Activated CD8-positive, alpha-beta memory T cell treated with anti-CD3 and anti-CD28 coated beads for 36 hours (primary cell): ENCODE data around the gene ATP8B4. TPM values are rescaled to one million over a fixed set of nuclear protein-coding genes. Genes with fewer than 3 reads are reported as not detected.
"Not testable (repeated sequence)": the region's sequence is repeated elsewhere in the genome, so short reads cannot be mapped to it uniquely, and the experiment has no call there.

ENCODE experiments used
- CTCF ChIA-PET: fragments of 350-600 bp; sonication (Branson Sonifier 250); formaldehyde crosslinking; loops from one replicate; lab custom pipeline; 2021; ENCODE audit warnings: antibody characterized with exemption; lab: Charles Lee
- POLR2A ChIA-PET: fragments of 350-600 bp; sonication (Branson Sonifier 250); formaldehyde crosslinking; loops from one replicate; lab custom pipeline; 2021; ENCODE audit warnings: antibody characterized with exemption; lab: Charles Lee
- total RNA-seq, 2 experiments: library from RNA; stranded (reverse); gene quantifications; one replicate each; pipeline ENCODE4 v1.2.3, GENCODE V29; 2021

Gene ATP8B4
- total RNA-seq, result 10 to 100 TPM; 15.9 to 16.3 TPM

- CTCF ChIA-PET, result interaction anchor here (0.6 kb wide), 1 partner anchor 63 kb away, joined by 3 read pairs; no protein-coding TSS in a partner anchor
- POLR2A ChIA-PET, result no interaction called here
These were observed at the start of gene ATP8B4 for GRCh38 chr15:50119063-50120040. ATP8B4 (minus strand) TSS chr15:50119233; CDS start chr15:50106966, 12,267 bp downstream.

DNA sequence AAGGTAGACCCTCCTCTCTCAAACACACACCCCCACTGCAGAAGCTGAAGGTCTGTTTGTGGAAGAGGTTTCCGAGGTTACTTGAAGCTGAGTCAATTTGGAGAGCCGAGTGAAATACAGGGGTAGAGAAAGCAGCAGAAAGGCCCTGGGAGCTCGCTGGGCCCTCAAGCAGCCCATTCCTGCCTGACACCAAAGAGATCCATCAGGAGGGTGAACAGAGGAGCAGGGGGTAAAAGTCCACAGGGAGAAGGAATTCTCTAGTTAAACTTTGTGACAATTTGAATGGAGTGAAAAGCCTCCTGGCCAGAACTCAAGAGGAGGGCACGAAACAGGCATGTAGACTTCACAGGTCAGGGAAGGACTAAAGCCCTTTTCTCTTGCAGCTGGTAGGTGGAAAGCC is 49.3 kb upstream of the ATP8B4 start:
- POLR2A ChIA-PET, result no interaction called here
- CTCF ChIA-PET, result no interaction called here

- ChIA-PET POLR2A (no interaction called here), CTCF (no interaction called here)
These were observed 48.1 kb upstream of the ATP8B4 start for GRCh38 chr15:50167110-50167509.

DNA sequence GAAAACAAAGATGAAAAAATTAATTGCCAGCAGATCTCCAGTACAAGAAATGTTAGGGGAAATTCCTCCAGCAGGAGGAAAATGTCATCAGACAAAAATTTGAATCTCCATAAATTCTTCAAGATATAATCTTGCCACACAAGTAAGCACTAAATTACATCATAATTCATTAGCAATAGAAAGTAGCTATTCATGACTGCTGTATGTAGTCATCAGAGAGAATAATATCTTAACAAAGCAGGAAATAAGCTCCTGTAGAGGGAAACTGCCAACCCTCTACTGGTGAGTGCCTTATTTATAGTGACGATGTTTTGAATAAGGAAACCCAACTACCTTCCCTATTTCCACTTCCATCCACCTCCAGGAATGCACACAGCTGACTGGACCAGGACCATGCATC is 47.2 kb upstream of the ATP8B4 start:
- CTCF ChIA-PET, result interaction anchor here (0.8 kb wide), 1 partner anchor 11 kb away, joined by 3 read pairs; no protein-coding TSS in a partner anchor

DNA sequence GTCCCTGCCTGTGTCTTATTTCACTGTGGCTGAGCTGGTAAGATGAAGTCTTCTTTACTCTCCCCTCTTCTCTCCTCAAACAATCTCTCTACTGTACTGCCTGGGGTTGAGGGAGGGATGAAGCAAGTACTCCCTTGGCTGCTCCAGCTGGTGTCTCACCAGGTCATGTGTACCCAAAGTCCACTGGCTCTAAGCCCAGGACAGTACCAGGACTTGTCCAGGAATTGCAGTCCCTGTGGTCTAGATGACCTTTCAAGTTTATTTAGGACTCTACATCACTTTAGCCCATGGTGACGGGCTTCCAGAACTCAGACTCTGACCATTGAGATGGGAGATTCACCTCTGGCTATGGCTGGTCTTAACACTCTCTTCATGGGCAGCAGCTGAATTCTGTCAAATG is 45.4 kb upstream of the ATP8B4 start:
- POLR2A ChIA-PET, result no interaction called here

More for the DNA sequence above, 47.2 kb upstream of the ATP8B4 start:
- POLR2A ChIA-PET, result no interaction called here

DNA sequence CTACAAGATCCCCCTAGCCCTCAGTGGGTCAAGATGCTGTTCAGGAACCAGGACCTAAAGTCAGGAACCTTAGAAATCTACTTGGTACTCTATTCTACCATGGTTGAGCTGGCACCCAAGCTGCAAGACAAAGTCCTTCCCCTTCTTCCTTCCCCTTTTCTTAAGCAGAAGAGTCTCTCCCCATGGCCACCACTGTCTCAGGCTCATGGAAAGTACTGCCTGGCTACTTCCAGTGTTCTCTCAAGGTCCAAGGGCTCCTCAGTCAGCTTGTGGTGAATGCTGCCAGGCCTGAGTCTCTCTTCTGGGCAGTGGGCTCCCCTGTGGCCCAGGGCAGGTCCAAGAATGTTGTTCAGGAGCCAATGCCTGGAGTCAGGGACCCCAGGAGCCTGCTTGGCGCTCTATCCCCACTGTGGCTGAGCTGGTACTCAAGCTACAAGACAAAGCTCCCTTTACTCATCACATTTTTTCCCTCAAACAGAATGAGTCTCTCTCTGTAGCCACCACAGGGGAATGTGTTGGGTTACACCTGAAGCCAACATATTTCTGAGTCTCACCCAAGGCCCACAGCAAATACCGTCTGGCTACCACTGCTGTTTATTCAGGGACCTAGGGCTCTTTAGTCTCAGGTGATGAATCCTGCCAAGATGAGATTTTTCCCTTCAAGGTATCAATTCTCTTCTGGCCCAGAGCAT is 44.8 kb upstream of the ATP8B4 start:
- POLR2A ChIA-PET, result no interaction called here
- CTCF ChIA-PET, result no interaction called here

More for the DNA sequence above, 45.4 kb upstream of the ATP8B4 start:
- CTCF ChIA-PET, result no interaction called here

GRCh38 chr15:50162969-50163718 is 44.1 kb upstream of the ATP8B4 start:
- ChIA-PET POLR2A (no interaction called here), CTCF (no interaction called here)

DNA sequence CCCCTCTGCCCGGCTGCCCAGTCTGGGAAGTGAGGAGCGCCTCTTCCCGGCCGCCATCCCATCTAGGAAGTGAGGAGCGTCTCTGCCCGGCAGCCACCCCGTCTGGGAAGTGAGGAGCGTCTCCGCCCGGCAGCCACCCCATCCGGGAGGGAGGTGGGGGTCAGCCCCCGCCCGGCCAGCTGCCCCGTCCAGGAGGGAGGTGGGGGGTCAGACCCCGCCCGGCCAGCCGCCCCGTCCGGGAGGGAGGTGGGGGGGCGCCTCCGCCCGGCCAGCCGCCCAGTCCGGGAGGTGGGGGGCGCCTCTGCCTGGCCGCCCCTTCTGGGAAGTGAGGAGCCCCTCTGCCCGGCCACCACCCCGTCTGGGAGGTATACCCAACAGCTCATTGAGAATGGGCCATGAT is 39.2 kb upstream of the ATP8B4 start:
- CTCF ChIA-PET, POLR2A ChIA-PET: not testable (repeated sequence)

- ChIA-PET POLR2A (no interaction called here), CTCF (interaction anchor here (0.6 to 0.7 kb wide), 3 partner anchors 22 to 107 kb away, joined by 3 to 4 read pairs (median 3); partner anchors contain the start of gene SLC27A2)
These were observed 32.4 kb upstream of the ATP8B4 start for GRCh38 chr15:50151476-50151875.

GRCh38 chr15:50150851-50151250 is 31.8 kb upstream of the ATP8B4 start:
- POLR2A ChIA-PET, result no interaction called here

DNA sequence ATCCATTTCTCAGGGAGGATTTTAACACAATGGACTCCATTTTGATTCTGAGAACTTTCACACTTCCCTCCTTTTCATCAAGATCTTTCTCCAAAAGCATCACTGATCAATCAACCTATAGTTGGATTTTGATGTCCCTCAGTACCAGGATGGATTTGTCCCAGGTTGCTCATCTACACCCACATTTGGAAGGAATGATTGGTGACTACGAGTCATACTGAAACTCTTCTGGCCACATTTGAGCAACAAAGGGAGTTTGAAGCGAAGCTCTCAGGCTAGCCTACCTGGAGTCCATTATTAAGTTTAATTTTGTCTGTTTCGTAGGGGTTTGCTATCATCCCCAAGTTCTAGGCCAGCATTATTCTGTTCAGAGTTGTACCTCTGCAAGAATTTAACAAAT is 31.3 kb upstream of the ATP8B4 start:
- CTCF ChIA-PET, result no interaction called here
- POLR2A ChIA-PET, result interaction anchor here (0.6 kb wide), 1 partner anchor 1186 kb away, joined by 3 read pairs; the partner anchor contains the start of gene SHC4

More at GRCh38 chr15:50150851-50151250, 31.8 kb upstream of the ATP8B4 start:
- CTCF ChIA-PET, result interaction anchor here (0.7 kb wide), 1 partner anchor 22 kb away, joined by 4 read pairs; no protein-coding TSS in a partner anchor

GRCh38 chr15:50149090-50149489 is 30.1 kb upstream of the ATP8B4 start:
- ChIA-PET POLR2A (no interaction called here), CTCF (no interaction called here)

DNA sequence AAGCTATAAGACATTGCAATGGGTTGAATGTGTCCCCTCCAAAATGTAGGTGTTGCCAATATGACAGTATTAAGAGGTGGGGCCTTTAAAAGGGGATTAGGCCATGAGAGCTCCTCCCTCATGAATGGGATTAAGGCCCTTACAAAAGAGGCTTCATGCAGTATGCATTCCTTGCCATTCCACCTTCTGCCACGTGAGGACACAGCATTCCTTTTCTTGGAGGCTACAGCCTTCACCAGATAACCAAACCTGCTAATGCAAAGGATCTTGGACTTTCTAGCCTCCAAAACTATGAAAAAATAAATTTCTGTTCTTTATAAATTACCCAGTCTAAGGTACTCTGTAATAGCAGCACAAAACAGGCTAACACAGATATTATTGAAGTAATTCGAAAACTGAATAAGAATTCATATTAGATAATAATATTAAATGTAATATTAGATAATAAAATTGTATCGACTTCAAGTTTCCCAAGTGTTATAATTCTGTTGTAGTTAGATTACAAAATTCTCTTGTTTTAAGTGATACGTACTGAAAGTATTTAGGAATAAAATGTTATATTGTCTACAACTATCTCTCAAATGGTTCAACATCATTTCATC is 29.4 kb upstream of the ATP8B4 start:
- CTCF ChIA-PET, result interaction anchor here (0.6 to 1.0 kb wide), 2 partner anchors 34 to 188 kb away, joined by 3 read pairs; no protein-coding TSS in a partner anchor
- POLR2A ChIA-PET, result no interaction called here

- ChIA-PET POLR2A (no interaction called here), CTCF (interaction anchor here (0.5 to 0.7 kb wide), 2 partner anchors 9 to 44 kb away, joined by 3 to 4 read pairs; no protein-coding TSS in a partner anchor)
These were observed 27.6 kb upstream of the ATP8B4 start for GRCh38 chr15:50146632-50147031.

DNA sequence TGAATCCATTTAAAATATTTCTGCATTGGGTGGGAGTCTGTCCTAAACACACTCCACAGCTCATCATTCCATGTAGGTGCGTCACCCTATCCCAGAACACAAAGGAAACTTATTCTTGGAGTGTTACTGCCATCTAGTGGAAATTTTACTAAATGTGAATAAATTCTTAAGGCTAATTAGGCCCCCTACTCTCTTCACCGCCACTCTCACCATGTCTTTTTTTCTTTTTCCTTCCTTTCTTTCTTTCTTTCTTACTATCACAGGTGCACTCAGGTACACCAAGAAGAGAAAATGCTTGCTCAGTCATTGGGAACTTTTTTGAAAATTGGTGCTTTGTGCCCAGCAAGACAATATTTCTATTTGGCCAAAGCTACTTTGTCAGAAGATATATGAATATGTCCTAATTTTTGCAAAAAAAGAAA is 26.4 kb upstream of the ATP8B4 start:
- ChIA-PET CTCF (interaction anchor here (0.6 to 1.6 kb wide), 9 partner anchors 9 to 1006 kb away, joined by 3 to 5 read pairs (median 3); no protein-coding TSS in a partner anchor), POLR2A (interaction anchor here (0.5 kb wide), 1 partner anchor 67 kb away, joined by 3 read pairs; no protein-coding TSS in a partner anchor)

GRCh38 chr15:50144341-50145120 is 25.5 kb upstream of the ATP8B4 start:
- POLR2A ChIA-PET, result no interaction called here
- CTCF ChIA-PET, result interaction anchor here (1.0 to 1.6 kb wide), 5 partner anchors 8 to 1005 kb away, joined by 3 to 5 read pairs (median 3); no protein-coding TSS in a partner anchor

DNA sequence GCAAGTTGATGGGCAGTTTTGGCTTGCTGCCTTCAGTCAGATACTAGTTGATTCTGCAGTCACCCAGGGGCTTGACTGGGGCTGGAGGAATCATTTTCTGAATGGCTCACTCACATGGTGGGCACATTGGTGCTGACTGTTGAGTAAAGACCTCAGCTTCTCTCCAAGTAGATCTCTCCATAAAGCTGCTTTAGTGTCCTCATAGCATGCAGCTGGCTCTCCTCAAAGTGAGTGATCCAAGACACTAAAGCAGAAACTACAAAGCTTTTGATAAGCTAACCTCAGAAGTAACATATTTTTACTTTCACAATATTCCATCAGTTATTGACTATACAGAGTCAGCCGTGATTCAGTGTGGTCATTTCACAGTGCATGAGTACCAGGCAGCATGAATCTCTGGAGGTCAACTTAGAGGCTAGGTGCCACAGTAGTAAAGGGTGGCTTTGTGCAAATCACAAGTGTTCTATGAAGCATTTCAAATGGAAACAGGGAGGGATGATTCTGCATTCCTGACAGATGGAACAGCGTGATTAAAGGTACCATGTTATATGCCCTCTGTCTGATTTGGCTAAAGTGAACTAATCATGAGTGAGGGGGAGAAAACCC is 24.3 kb upstream of the ATP8B4 start:
- ChIA-PET CTCF (no interaction called here), POLR2A (no interaction called here)
